ENCODE results near the gene CHEK2.
"Not testable (repeated sequence)": the region's sequence is repeated elsewhere in the genome, so short reads cannot be mapped to it uniquely, and the experiment has no call there.

CHEK2 gene

DNA sequence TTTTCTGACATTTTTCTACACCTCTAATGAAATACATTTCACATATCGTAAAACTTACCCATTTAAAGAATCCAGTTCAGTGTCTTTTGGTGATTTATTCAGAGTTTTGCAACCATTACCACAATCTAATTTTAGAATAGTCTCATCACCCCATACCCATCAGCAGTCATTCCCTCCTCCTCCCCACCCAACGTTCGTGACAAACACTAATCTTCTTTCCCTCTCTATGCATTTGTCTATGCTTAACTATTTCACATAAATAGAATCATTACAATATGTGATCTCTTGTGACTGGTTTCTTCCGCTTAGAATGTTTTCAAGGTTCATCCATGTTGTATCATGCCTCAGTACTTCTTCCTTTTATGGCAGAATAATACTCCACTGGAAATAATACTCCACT is 71.5 kb downstream of the CHEK2 start:
- Histone ChIP-seq H3K9me2 (replicated peaks; ENCODE audit: insufficient read depth, low read length) (no peaks in the 10 kb centered on the region), H2AFZ (ENCODE audit: low read length) (no peak overlapping the region), H3K27me3 (replicated peaks; ENCODE audit: insufficient read depth, low read length) (peaks cover 41% of the 10 kb centered on the region), H3K4me2 (ENCODE audit: low read depth, low read length) (no peak overlapping the region), H3K9ac (ENCODE audit: low read length) (no peak overlapping the region), H3K9me3 (replicated peaks; ENCODE audit: insufficient read depth, low read length) (no peaks in the 10 kb centered on the region), H3K79me2 (ENCODE audit: low read length) (no peaks in the 10 kb centered on the region), H3K36me3 (replicated peaks; ENCODE audit: insufficient read depth, low read length) (no peaks in the 10 kb centered on the region), H3K4me1 (ENCODE audit: low read length) (peaks cover 10% of the 10 kb centered on the region), H3F3A (ENCODE audit: insufficient read depth, low read length) (peaks cover 12% of the 10 kb centered on the region), H3K4me3 (ENCODE audit: low read length) (no peak overlapping the region), H3K27ac (ENCODE audit: low read length) (no peak overlapping the region), H4K20me1 (ENCODE audit: insufficient read depth, low read length) (no peaks in the 10 kb centered on the region)
- no peak for TF ChIP-seq EZH2 (optimal IDR thresholded peaks at IDR 0.05; ENCODE audit: low read depth, low read length)
- no peak for TF ChIP-seq EZH2phosphoT487 (IDR thresholded peaks at IDR 0.05; ENCODE audit: low read length)
- no peak for TF ChIP-seq CTCF (IDR thresholded peaks at IDR 0.05; ENCODE audit: low read length)
- no peak for DNase-seq

DNA sequence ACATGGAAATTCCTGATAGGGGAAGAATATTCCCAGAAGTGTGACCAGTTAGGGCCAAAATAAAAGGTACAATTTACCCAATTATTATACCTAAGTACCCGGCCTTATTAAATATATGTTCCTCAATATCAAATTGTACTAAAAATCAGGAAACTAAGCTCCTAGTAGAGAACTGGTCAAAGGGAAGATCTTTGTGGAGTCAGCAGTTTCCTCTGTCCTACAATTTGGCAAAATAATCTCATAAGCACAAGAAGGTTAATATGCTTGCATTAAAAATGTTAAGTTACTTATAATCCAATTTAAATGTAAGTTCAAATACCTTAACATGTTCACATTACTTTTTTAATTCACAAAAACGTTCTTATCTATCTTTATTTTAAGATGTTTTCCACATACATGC is 72.2 kb downstream of the CHEK2 start:
- Histone ChIP-seq H3K27me3 (replicated peaks; ENCODE audit: insufficient read depth, low read length) (peaks cover 36% of the 10 kb centered on the region), H3K9me3 (replicated peaks; ENCODE audit: insufficient read depth, low read length) (no peaks in the 10 kb centered on the region), H3K36me3 (replicated peaks; ENCODE audit: insufficient read depth, low read length) (no peaks in the 10 kb centered on the region), H2AFZ (ENCODE audit: low read length) (no peak overlapping the region), H3K9ac (ENCODE audit: low read length) (no peak overlapping the region), H3K79me2 (ENCODE audit: low read length) (no peaks in the 10 kb centered on the region), H3K4me2 (ENCODE audit: low read depth, low read length) (no peak overlapping the region), H4K20me1 (ENCODE audit: insufficient read depth, low read length) (no peaks in the 10 kb centered on the region), H3K4me3 (ENCODE audit: low read length) (no peak overlapping the region), H3K9me2 (replicated peaks; ENCODE audit: insufficient read depth, low read length) (no peaks in the 10 kb centered on the region), H3K27ac (ENCODE audit: low read length) (no peak overlapping the region), H3K4me1 (ENCODE audit: low read length) (peaks cover 9% of the 10 kb centered on the region), H3F3A (ENCODE audit: insufficient read depth, low read length) (peaks cover 9% of the 10 kb centered on the region)
- DNase-seq, result no peak
- TF ChIP-seq EZH2phosphoT487 (IDR thresholded peaks at IDR 0.05; ENCODE audit: low read length), result no peak
- no peak for TF ChIP-seq CTCF (IDR thresholded peaks at IDR 0.05; ENCODE audit: low read length)
- no peak for TF ChIP-seq EZH2 (optimal IDR thresholded peaks at IDR 0.05; ENCODE audit: low read depth, low read length)

- H3K27me3 ChIP-seq (replicated peaks; ENCODE audit: insufficient read depth, low read length); H3F3A ChIP-seq (ENCODE audit: insufficient read depth, low read length); H3K4me3 ChIP-seq (ENCODE audit: low read length): not testable (repeated sequence)
Observed at GRCh38 chr22:28663569-28663942, 78.1 kb downstream of the CHEK2 start.

DNA sequence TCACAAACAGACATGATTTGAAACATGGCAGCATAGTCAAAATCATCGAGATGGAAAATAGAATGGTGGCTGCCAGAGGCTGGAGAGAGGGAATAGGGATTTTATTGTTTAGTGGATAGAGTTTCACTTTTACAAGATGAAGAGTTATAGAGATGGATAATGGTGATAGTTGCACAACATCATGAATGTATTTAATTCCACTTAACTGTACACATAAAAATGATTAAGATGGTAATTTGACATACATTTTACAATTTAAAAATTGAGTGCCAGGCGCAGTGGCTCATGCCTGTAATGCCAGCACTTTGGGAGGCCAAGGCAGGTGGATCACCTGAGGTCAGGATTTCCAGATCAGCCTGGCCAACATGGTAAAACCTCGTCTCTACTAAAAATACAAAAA is 83.2 kb downstream of the CHEK2 start:
- Histone ChIP-seq H3K4me3 (ENCODE audit: low read length) (no peak overlapping the region), H3K4me1 (ENCODE audit: low read length) (no peaks in the 10 kb centered on the region), H3K9ac (ENCODE audit: low read length) (no peak overlapping the region), H3F3A (ENCODE audit: insufficient read depth, low read length) (no peaks in the 10 kb centered on the region), H2AFZ (ENCODE audit: low read length) (no peak overlapping the region), H3K36me3 (replicated peaks; ENCODE audit: insufficient read depth, low read length) (no peaks in the 10 kb centered on the region), H4K20me1 (ENCODE audit: insufficient read depth, low read length) (no peaks in the 10 kb centered on the region), H3K27ac (ENCODE audit: low read length) (no peak overlapping the region), H3K9me3 (replicated peaks; ENCODE audit: insufficient read depth, low read length) (no peaks in the 10 kb centered on the region), H3K9me2 (replicated peaks; ENCODE audit: insufficient read depth, low read length) (no peaks in the 10 kb centered on the region), H3K79me2 (ENCODE audit: low read length) (no peaks in the 10 kb centered on the region), H3K27me3 (replicated peaks; ENCODE audit: insufficient read depth, low read length) (no peaks in the 10 kb centered on the region), H3K4me2 (ENCODE audit: low read depth, low read length) (no peak overlapping the region)
- TF ChIP-seq EZH2 (optimal IDR thresholded peaks at IDR 0.05; ENCODE audit: low read depth, low read length) (no peak), EZH2phosphoT487 (IDR thresholded peaks at IDR 0.05; ENCODE audit: low read length) (no peak), CTCF (IDR thresholded peaks at IDR 0.05; ENCODE audit: low read length) (no peak)
- DNase-seq, result no peak

More at GRCh38 chr22:28663569-28663942, 78.1 kb downstream of the CHEK2 start:
- H3K36me3 ChIP-seq (replicated peaks; ENCODE audit: insufficient read depth, low read length); H4K20me1 ChIP-seq (ENCODE audit: insufficient read depth, low read length); H3K4me2 ChIP-seq (ENCODE audit: low read depth, low read length); H3K79me2 ChIP-seq (ENCODE audit: low read length); H3K9ac ChIP-seq (ENCODE audit: low read length); DNase-seq; H3K27ac ChIP-seq (ENCODE audit: low read length); H3K9me2 ChIP-seq (replicated peaks; ENCODE audit: insufficient read depth, low read length); H3K4me1 ChIP-seq (ENCODE audit: low read length); H3K9me3 ChIP-seq (replicated peaks; ENCODE audit: insufficient read depth, low read length); H2AFZ ChIP-seq (ENCODE audit: low read length): not testable (repeated sequence)
